Panc1 (cell line): Measurements from ENCODE around the gene PNO1. TPM values are rescaled to one million over a fixed set of nuclear protein-coding genes. Genes with fewer than 3 reads are reported as not detected.
"Not testable (repeated sequence)": the region's sequence is repeated elsewhere in the genome, so short reads cannot be mapped to it uniquely, and the experiment has no call there.

Source experiments
- ATAC-seq: fragments of 200-7000 bp; cut with Tn5 transposase; 2 replicates; pipeline ENCODE4 v1.9.1; 2020; ENCODE audit warnings: mild to moderate bottlenecking, moderate library complexity
- BruUV-seq: library from RNA; stranded (reverse); fragments of 400-500 nt; replicated peaks from 2 replicates; lab custom pipeline; 2021; lab: Mats Ljungman, UMichigan
- CTCF ChIA-PET: fragments of 300-600 bp; sonication (Branson Sonifier 250); formaldehyde crosslinking; loops from one replicate; lab custom pipeline; 2022; ENCODE audit warnings: antibody characterized with exemption; lab: Charles Lee
- POLR2A ChIA-PET: fragments of 300-600 bp; sonication (Branson Sonifier 250); formaldehyde crosslinking; loops from one replicate; lab custom pipeline; 2022; ENCODE audit warnings: antibody characterized with exemption; lab: Charles Lee
- DNase-seq: peaks from one replicate; pipeline ENCODE4 v3.0.0-alpha.2; 2010; ENCODE audit warnings: low read depth, low spot score
- H3K27ac ChIP-seq: 2 replicates; pipeline ENCODE4 v1.5.1; 2011; ENCODE audit warnings: mild to moderate bottlenecking, low read length, inconsistent platforms
- H3K27me3 ChIP-seq: fragments of 200-500 bp; sonication (Bioruptor generic); 2 replicates; pipeline ENCODE4 v1.6.0; 2014; ENCODE audit warnings: low read length, inconsistent platforms; ENCODE audit not compliant: control insufficient read depth, insufficient read depth
- H3K36me3 ChIP-seq: fragments of 200-500 bp; sonication (Bioruptor generic); 2 replicates; pipeline ENCODE4 v1.5.1; 2014; ENCODE audit warnings: inconsistent platforms, mild to moderate bottlenecking, low read length, moderate library complexity; ENCODE audit not compliant: control insufficient read depth, insufficient read depth
- H3K4me1 ChIP-seq: 2 replicates; pipeline ENCODE4 v1.5.1; 2011; ENCODE audit warnings: inconsistent platforms, mild to moderate bottlenecking, low read length, moderate library complexity; ENCODE audit not compliant: control insufficient read depth, insufficient read depth
- H3K4me3 ChIP-seq, 2 experiments: 2 replicates each; pipeline ENCODE4 v1.5.1; 2011 to 2012; ENCODE audit warnings: low read depth in 2 of 2, low read length in 2 of 2, mild to moderate bottlenecking in 2 of 2, inconsistent platforms in 1 of 2, moderate library complexity in 1 of 2
- H3K9me3 ChIP-seq: fragments of 200-500 bp; sonication (Bioruptor generic); 2 replicates; pipeline ENCODE4 v1.5.1; 2014; ENCODE audit warnings: low read depth, mild to moderate bottlenecking, inconsistent platforms, low read length, moderate library complexity; ENCODE audit not compliant: control insufficient read depth, insufficient read depth
- CTCF ChIP-seq: fragments of 450-650 bp; IDR thresholded peaks from 2 replicates; pipeline ENCODE4 v1.5.1; 2017; ENCODE audit warnings: mild to moderate bottlenecking
- POLR2AphosphoS5 ChIP-seq: IDR thresholded peaks from 2 replicates; pipeline ENCODE4 v1.6.1; 2012; ENCODE audit warnings: mild to moderate bottlenecking, low read depth, low read length, moderate library complexity
- REST ChIP-seq, 2 experiments: IDR thresholded peaks; 2 replicates each; pipeline ENCODE4 v1.6.1; 2011 to 2012; ENCODE audit warnings: low read depth in 2 of 2, control low read depth in 1 of 2, low read length in 1 of 2, mild to moderate bottlenecking in 1 of 2, moderate library complexity in 1 of 2; ENCODE audit not compliant: insufficient read depth in 1 of 2
- SIN3A ChIP-seq: IDR thresholded peaks from 2 replicates; pipeline ENCODE4 v1.6.1; 2012; ENCODE audit warnings: low read depth, mild to moderate bottlenecking, low read length, moderate library complexity, borderline replicate concordance; ENCODE audit not compliant: insufficient read depth
- TCF7L2 ChIP-seq: IDR thresholded peaks from 2 replicates; pipeline ENCODE4 v1.6.1; 2011; ENCODE audit warnings: mild to moderate bottlenecking, low read depth, low read length, inconsistent platforms
- in situ Hi-C: cut with HindIII; loops from 2 replicates; pipeline ENCODE4 v1.10.0; 2016; ENCODE audit warnings: low sequenced_read_pairs, low pct_unique_long_range_greater_than_20kb
- intact Hi-C: fragments of 100-400 bp; cut with micrococcal nuclease; formaldehyde crosslinking; loops from one replicate; pipeline ENCODE4 v1.10.0; 2022; ENCODE audit not compliant: unreplicated experiment
- total RNA-seq: library from RNA; stranded (reverse); gene quantifications from one replicate; pipeline ENCODE4 v1.2.1, GENCODE V29; 2021; ENCODE audit not compliant: unreplicated experiment

The PNO1 gene
- total RNA-seq, 1 experiment from 2014 or later, result 37.7 TPM

- ATAC-seq, in situ Hi-C loops, H3K27me3 ChIP-seq, H3K9me3 ChIP-seq, intact Hi-C loops, H3K27ac ChIP-seq, DNase-seq, H3K36me3 ChIP-seq, BruUV-seq, H3K4me3 ChIP-seq, POLR2A ChIA-PET, H3K4me1 ChIP-seq, CTCF ChIA-PET: not testable (repeated sequence)
These were observed 39.8 kb upstream of the PNO1 start for GRCh38 chr2:68117922-68118321.

GRCh38 chr2:68118816-68119215, 38.9 kb upstream of the PNO1 start:
- CTCF ChIA-PET, result no interaction called here
- no peaks in the 10 kb centered on the region for H3K9me3 ChIP-seq
- TF ChIP-seq POLR2AphosphoS5 (no peak), TCF7L2 (no peak), REST (IDR thresholded peaks at IDR 0.05; ENCODE audit: insufficient read depth in 1 of 2, low read depth in 2 of 2, low read length in 1 of 2) (no peak), SIN3A (no peak)
- intact Hi-C loops (no loop called here), in situ Hi-C loops (no loop called here)
- no peak for ATAC-seq
- no peak overlapping the region for H3K4me3 ChIP-seq
- H3K27ac ChIP-seq, result no peak overlapping the region
- POLR2A ChIA-PET, result no interaction called here
- no TSS peak for BruUV-seq
- DNase-seq, result no peak
- H3K27me3 ChIP-seq, result no peaks in the 10 kb centered on the region
- H3K4me1 ChIP-seq, result no peaks in the 10 kb centered on the region
- no peaks in the 10 kb centered on the region for H3K36me3 ChIP-seq

GRCh38 chr2:68119504-68119903, 38.2 kb upstream of the PNO1 start:
- H3K4me1 ChIP-seq, result no peaks in the 10 kb centered on the region
- H3K36me3 ChIP-seq, result no peaks in the 10 kb centered on the region
- H3K27ac ChIP-seq, result no peak overlapping the region
- H3K4me3 ChIP-seq, result no peak overlapping the region
- intact Hi-C loops, result no loop called here
- ATAC-seq, result no peak
- BruUV-seq, result no TSS peak
- TF ChIP-seq POLR2AphosphoS5 (no peak), CTCF (no peak), SIN3A (no peak), TCF7L2 (no peak), REST (IDR thresholded peaks at IDR 0.05; ENCODE audit: insufficient read depth in 1 of 2, low read depth in 2 of 2, low read length in 1 of 2) (no peak)
- no peak for DNase-seq
- POLR2A ChIA-PET, result no interaction called here
- H3K27me3 ChIP-seq, result no peaks in the 10 kb centered on the region
- H3K9me3 ChIP-seq, result no peaks in the 10 kb centered on the region
- CTCF ChIA-PET, result no interaction called here
- in situ Hi-C loops, result no loop called here
